DND-41 (cell line): ENCODE results near the gene FGF8.

ENCODE experiments used
- ATAC-seq: fragments of 200-7000 bp; cut with Tn5 transposase; 3 replicates; pipeline ENCODE4 v1.9.1; 2021; ENCODE audit warnings: low read depth; ENCODE audit not compliant: insufficient read depth
- DNase-seq: peaks from one replicate; pipeline ENCODE4 v3.0.0-alpha.2; 2020
- H2AFZ ChIP-seq: 2 replicates; pipeline ENCODE4 v1.6.0; 2012; ENCODE audit warnings: low read depth, low read length
- H3K27ac ChIP-seq: 2 replicates; pipeline ENCODE4 v1.5.1; 2012; ENCODE audit warnings: low read length, inconsistent platforms
- H3K27me3 ChIP-seq: fragments of 200-600 bp; sonication (generic); 2 replicates; pipeline ENCODE4 v1.6.0; 2012; ENCODE audit warnings: low read length, mild to moderate bottlenecking, inconsistent platforms; ENCODE audit not compliant: insufficient read depth, poor library complexity
- H3K36me3 ChIP-seq: 2 replicates; pipeline ENCODE4 v1.5.1; 2012; ENCODE audit warnings: low read length, inconsistent platforms; ENCODE audit not compliant: insufficient read depth
- H3K4me1 ChIP-seq: 2 replicates; pipeline ENCODE4 v1.5.1; 2012; ENCODE audit warnings: mild to moderate bottlenecking, low read length; ENCODE audit not compliant: insufficient read depth
- H3K4me2 ChIP-seq: 2 replicates; pipeline ENCODE4 v1.6.0; 2012; ENCODE audit warnings: mild to moderate bottlenecking, moderate library complexity, low read length, inconsistent platforms; ENCODE audit not compliant: insufficient read depth
- H3K4me3 ChIP-seq, 2 experiments: fragments of 200-600 bp in 1 of 2; shearing (Covaris generic) in 1 of 2; 2 replicates each; pipeline ENCODE4 v1.5.1; 2012 to 2016; ENCODE audit warnings: inconsistent platforms in 2 of 2, low read length in 2 of 2, mild to moderate bottlenecking in 2 of 2, low read depth in 1 of 2, moderate library complexity in 1 of 2
- H3K79me2 ChIP-seq: 2 replicates; pipeline ENCODE4 v1.6.0; 2012; ENCODE audit warnings: low read length, inconsistent platforms; ENCODE audit not compliant: insufficient read depth
- H3K9ac ChIP-seq: 2 replicates; pipeline ENCODE4 v1.6.0; 2012; ENCODE audit warnings: low read depth, mild to moderate bottlenecking, inconsistent platforms, low read length, moderate library complexity
- H3K9me3 ChIP-seq: 2 replicates; pipeline ENCODE4 v1.5.1; 2012; ENCODE audit warnings: low read length, moderate library complexity, mild to moderate bottlenecking, inconsistent platforms; ENCODE audit not compliant: insufficient read depth, severe bottlenecking
- H4K20me1 ChIP-seq: 2 replicates; pipeline ENCODE4 v1.6.0; 2012; ENCODE audit warnings: low read length; ENCODE audit not compliant: insufficient read depth
- EZH2 ChIP-seq: IDR thresholded peaks from 3 replicates; pipeline ENCODE4 v1.6.1; 2012; ENCODE audit warnings: borderline replicate concordance, low read depth, mild to moderate bottlenecking, moderate library complexity, low read length, inconsistent platforms; ENCODE audit not compliant: severe bottlenecking
- TF ChIP-seq, protein P1 (sequence below): IDR thresholded peaks from 2 replicates; pipeline ENCODE4 v1.5.1; 2012; ENCODE audit warnings: borderline replicate concordance, low read length, moderate library complexity, mild to moderate bottlenecking; ENCODE audit not compliant: poor library complexity, severe bottlenecking; ENCODE audit errors: extremely low read depth

FGF8 gene

DNA sequence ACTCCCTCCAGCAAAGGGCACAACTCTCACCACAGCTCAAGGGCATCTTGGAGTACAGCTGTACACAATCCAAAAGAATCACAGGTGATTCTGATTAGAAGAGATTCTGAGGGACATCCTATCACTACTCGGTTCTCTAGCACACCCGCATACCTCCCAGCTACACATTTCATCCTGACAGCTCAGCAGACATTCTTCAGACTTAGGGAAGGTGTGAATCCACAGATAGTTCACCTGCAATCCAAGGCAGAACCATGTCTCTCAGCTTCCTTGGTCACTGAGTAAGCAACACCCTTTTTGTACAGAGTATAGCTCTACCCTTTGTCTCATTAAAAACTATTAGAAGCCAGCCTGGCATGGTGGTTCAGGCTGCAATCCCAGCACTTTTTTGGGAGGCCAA, 54.1 kb downstream of the FGF8 start:
- H3K27me3 ChIP-seq = peaks cover 7% of the 10 kb centered on the region
- DNase-seq (no peak), ATAC-seq (no peak)
- no peaks in the 10 kb centered on the region for H3K36me3 ChIP-seq
- H3K9me3 ChIP-seq = no peaks in the 10 kb centered on the region
- no peak for TF ChIP-seq EZH2
- TF ChIP-seq, protein P1, sequence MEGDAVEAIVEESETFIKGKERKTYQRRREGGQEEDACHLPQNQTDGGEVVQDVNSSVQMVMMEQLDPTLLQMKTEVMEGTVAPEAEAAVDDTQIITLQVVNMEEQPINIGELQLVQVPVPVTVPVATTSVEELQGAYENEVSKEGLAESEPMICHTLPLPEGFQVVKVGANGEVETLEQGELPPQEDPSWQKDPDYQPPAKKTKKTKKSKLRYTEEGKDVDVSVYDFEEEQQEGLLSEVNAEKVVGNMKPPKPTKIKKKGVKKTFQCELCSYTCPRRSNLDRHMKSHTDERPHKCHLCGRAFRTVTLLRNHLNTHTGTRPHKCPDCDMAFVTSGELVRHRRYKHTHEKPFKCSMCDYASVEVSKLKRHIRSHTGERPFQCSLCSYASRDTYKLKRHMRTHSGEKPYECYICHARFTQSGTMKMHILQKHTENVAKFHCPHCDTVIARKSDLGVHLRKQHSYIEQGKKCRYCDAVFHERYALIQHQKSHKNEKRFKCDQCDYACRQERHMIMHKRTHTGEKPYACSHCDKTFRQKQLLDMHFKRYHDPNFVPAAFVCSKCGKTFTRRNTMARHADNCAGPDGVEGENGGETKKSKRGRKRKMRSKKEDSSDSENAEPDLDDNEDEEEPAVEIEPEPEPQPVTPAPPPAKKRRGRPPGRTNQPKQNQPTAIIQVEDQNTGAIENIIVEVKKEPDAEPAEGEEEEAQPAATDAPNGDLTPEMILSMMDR = no peak
- no peaks in the 10 kb centered on the region for H3K79me2 ChIP-seq
- no peaks in the 10 kb centered on the region for H3K4me1 ChIP-seq
- H3K9ac ChIP-seq = no peak overlapping the region
- H3K4me2 ChIP-seq = no peak overlapping the region
- no peaks in the 10 kb centered on the region for H4K20me1 ChIP-seq
- no peak overlapping the region for H3K27ac ChIP-seq
- H2AFZ ChIP-seq = no peak overlapping the region
- no peak overlapping the region for H3K4me3 ChIP-seq

DNA sequence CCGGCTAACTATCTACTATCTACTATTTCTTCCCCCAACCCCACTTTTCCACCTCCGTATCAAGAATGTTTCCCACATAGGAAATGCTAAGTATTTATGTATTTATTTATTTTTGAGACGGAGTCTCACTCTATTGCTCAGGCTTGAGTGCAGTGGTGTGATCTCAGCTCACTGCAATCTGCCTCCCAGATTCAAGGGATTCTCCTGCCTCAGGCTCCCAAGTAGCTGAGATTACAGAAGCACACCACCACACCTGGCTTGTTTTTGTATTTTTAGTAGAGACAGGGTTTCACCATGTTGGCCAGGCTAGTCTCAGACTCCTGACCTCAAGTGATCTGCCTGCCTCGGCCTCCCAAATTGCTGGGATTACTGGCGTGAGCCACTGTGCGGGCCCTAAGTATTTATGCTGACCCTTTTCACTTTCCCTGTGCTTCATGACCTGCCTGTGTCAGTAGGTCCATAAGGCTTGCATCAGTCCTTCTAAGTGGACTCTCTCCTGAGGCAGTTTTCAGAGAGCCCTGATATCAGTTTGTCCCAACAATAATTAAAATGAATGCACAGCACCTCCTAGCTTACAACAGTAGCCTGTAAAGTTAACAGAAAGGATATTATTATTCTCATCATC, 55.2 kb downstream of the FGF8 start:
- DNase-seq (no peak), ATAC-seq (no peak)
- H3K9me3 ChIP-seq = no peaks in the 10 kb centered on the region
- TF ChIP-seq, protein P1 = no peak
- no peak overlapping the region for H3K4me2 ChIP-seq
- H4K20me1 ChIP-seq = no peaks in the 10 kb centered on the region
- no peak overlapping the region for H3K27ac ChIP-seq
- H2AFZ ChIP-seq = no peak overlapping the region
- H3K9ac ChIP-seq = no peak overlapping the region
- no peaks in the 10 kb centered on the region for H3K4me1 ChIP-seq
- no peak overlapping the region for H3K4me3 ChIP-seq
- H3K79me2 ChIP-seq = no peaks in the 10 kb centered on the region
- peaks cover 7% of the 10 kb centered on the region for H3K27me3 ChIP-seq
- no peaks in the 10 kb centered on the region for H3K36me3 ChIP-seq
